ENCODE measurements around the gene CMIP. TPM values are rescaled to one million over a fixed set of nuclear protein-coding genes. Genes with fewer than 3 reads are reported as not detected.

Gene CMIP
- total and polyA plus RNA-seq, 10 of the 15 experiments (the other 5 are each of a cell fraction or from before 2014, with no cell fraction given): 1.2 to 43.2 (median 4.4) TPM

- Histone ChIP-seq H3K9ac (ENCODE audit: control insufficient read depth, insufficient read depth, low read length) (no peak overlapping the region), H2AFZ (ENCODE audit: control insufficient read depth, low read depth, low read length) (no peak overlapping the region), H3K4me3 (no peak overlapping the region), H3K36me3 (ENCODE audit: control insufficient read depth in 2 of 2, insufficient read depth in 2 of 2, low read length in 1 of 2) (peaks cover 0 to 2% of the 10 kb centered on the region in 2 experiments; a peak in 3 of 4 replicates), H3K27me3 (replicated peaks in 1 of 2; ENCODE audit: control insufficient read depth in 2 of 2, insufficient read depth in 2 of 2, low read length in 1 of 2) (no peaks in the 10 kb centered on the region), H3K79me2 (ENCODE audit: control insufficient read depth, insufficient read depth, low read length) (no peaks in the 10 kb centered on the region), H3K4me2 (ENCODE audit: control insufficient read depth, insufficient read depth) (no peak overlapping the region), H4K20me1 (ENCODE audit: control insufficient read depth, insufficient read depth) (peaks cover 3% of the 10 kb centered on the region; the same call in 1 of the 2 replicates), H3K27ac (ENCODE audit: control insufficient read depth, insufficient read depth) (no peak overlapping the region), H3K4me1 (ENCODE audit: control insufficient read depth, insufficient read depth, low read length) (no peaks in the 10 kb centered on the region), H3K9me3 (replicated peaks; ENCODE audit: control insufficient read depth, insufficient read depth, low read length) (no peaks in the 10 kb centered on the region)
- ChIA-PET SMC1A (ENCODE audit: uncharacterized antibody, unreplicated experiment) (no interaction called here), RAD21 (ENCODE audit: unreplicated experiment) (interaction anchor here (1.0 kb wide), 1 partner anchor 177 kb away, joined by 3 read pairs; no protein-coding TSS in a partner anchor), CTCF (no interaction called here), POLR2A (no interaction called here)
- no TSS peak for BruUV-seq (replicated peaks)
- 88% methylated on average over 7 of the region's 7 CpGs for WGBS (ENCODE audit: insufficient coverage, insufficient replicate concordance, low lambda C conversion rate, missing lambda C conversion rate)
- in situ Hi-C loops (cut with MboI): no loop called here
- FAIRE-seq (no peak), DNase-seq (ENCODE audit: low read depth, low spot score) (no peak), ATAC-seq (no peak)
- TF ChIP-seq NKRF (conservative IDR thresholded peaks at IDR 0.05) (no peak), TCF3 (IDR thresholded peaks at IDR 0.05; ENCODE audit: borderline replicate concordance, insufficient read depth, low read depth, low read length) (no peak)
- intact Hi-C loops (cut with micrococcal nuclease; ENCODE audit: unreplicated experiment): no loop called here
These were observed 196.1 kb downstream of the CMIP start for GRCh38 chr16:81640681-81641070.

GRCh38 chr16:81641395-81642106 is 196.9 kb downstream of the CMIP start:
- CTCF ChIA-PET: no interaction called here

More at GRCh38 chr16:81641395-81642106, 196.9 kb downstream of the CMIP start:
- ChIA-PET RAD21 (ENCODE audit: unreplicated experiment) (no interaction called here), POLR2A (no interaction called here), SMC1A (ENCODE audit: uncharacterized antibody, unreplicated experiment) (interaction anchor here (0.6 kb wide), 1 partner anchor 157 kb away, joined by 3 read pairs; no protein-coding TSS in a partner anchor)
- Histone ChIP-seq H4K20me1 (ENCODE audit: control insufficient read depth, insufficient read depth) (peaks cover 3% of the 10 kb centered on the region; the same call in 1 of the 2 replicates), H3K27me3 (replicated peaks in 1 of 2; ENCODE audit: control insufficient read depth in 2 of 2, insufficient read depth in 2 of 2, low read length in 1 of 2) (no peaks in the 10 kb centered on the region), H2AFZ (ENCODE audit: control insufficient read depth, low read depth, low read length) (no peak overlapping the region), H3K9me3 (replicated peaks; ENCODE audit: control insufficient read depth, insufficient read depth, low read length) (no peaks in the 10 kb centered on the region), H3K27ac (ENCODE audit: control insufficient read depth, insufficient read depth) (no peak overlapping the region), H3K79me2 (ENCODE audit: control insufficient read depth, insufficient read depth, low read length) (no peaks in the 10 kb centered on the region), H3K36me3 (ENCODE audit: control insufficient read depth in 2 of 2, insufficient read depth in 2 of 2, low read length in 1 of 2) (peaks cover 0 to 2% of the 10 kb centered on the region in 2 experiments; a peak in 3 of 4 replicates), H3K9ac (ENCODE audit: control insufficient read depth, insufficient read depth, low read length) (no peak overlapping the region), H3K4me3 (no peak overlapping the region), H3K4me1 (ENCODE audit: control insufficient read depth, insufficient read depth, low read length) (no peaks in the 10 kb centered on the region), H3K4me2 (ENCODE audit: control insufficient read depth, insufficient read depth) (no peak overlapping the region)
- in situ Hi-C loops (cut with MboI): no loop called here
- no peak for FAIRE-seq
- TF ChIP-seq ZBTB33 (IDR thresholded peaks at IDR 0.05): no peak
- TF ChIP-seq ZNF384 (IDR thresholded peaks at IDR 0.05; ENCODE audit: borderline replicate concordance, low read depth, low read length): no peak
- no peak for TF ChIP-seq ATF2 (IDR thresholded peaks at IDR 0.05; ENCODE audit: low read length)
- BruUV-seq (replicated peaks): no TSS peak
- intact Hi-C loops (cut with micrococcal nuclease; ENCODE audit: unreplicated experiment): no loop called here
- 94% methylated on average over 18 of the region's 18 CpGs for WGBS (ENCODE audit: insufficient coverage, insufficient replicate concordance, low lambda C conversion rate, missing lambda C conversion rate)
- no peak for DNase-seq (ENCODE audit: low read depth, low spot score)
- ATAC-seq: no peak

Data from GM12878 (cell line).